ENCODE results near the gene DOK4. TPM values are rescaled to one million over a fixed set of nuclear protein-coding genes. Genes with fewer than 3 reads are reported as not detected.

Gene DOK4
- total RNA-seq, 2 experiments from 2014 or later, result 5.7 to 6.7 TPM

DNA sequence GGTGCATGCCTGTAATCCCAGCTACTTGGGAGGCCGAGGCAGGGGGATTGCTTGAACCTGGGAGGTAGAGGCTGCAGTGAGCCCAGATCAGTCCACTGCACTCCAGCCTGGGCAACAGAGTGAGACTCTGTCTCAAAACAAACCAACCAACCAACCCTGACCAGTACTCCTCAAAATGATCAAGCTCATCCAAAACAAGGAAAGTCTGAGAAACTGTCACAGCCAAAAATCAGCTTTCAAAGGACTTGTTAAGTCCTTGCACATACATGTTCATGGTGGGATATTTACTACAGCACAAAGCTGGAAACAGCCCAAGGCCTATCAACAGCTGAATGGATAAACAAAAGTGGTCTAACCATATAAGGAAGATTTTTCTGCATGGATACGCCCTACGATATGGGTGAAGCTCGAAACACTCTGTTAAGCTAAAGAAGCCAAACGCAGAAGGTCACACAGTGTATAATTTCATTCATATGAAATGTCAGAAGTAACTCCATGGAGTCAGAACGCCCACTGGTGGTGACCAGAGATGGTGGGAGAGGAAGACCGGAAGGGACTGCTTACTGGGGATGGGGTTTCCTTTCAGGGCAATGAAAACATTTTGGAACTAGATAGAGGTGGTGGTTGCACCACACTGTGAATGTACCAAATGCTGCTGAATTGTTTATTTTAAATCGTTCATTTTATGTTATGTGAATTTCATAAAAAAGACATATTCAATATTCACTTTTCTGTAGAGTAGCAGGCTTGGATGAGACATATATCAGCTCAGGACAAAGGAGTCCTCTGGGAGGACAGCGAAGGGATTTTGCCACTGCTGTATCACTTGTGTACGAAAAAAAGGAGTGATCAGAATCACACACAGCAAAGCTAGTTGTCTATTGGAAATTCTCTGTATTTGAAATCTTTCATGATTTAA lies 64.0 kb downstream of the DOK4 start:
- POLR2A ChIA-PET, result no interaction called here
- Mint-ChIP-seq H3K27me3 (no peaks in the 10 kb centered on the region), H3K4me1 (peaks cover 12% of the 10 kb centered on the region), H3K27ac (no peak overlapping the region), H3K36me3 (ENCODE audit: low read depth) (peaks cover 4% of the 10 kb centered on the region), H3K4me3 (no peak overlapping the region), H3K9me3 (ENCODE audit: low read depth) (no peaks in the 10 kb centered on the region)
- no peak for ATAC-seq
- intact Hi-C loops (cut with DNase I, micrococcal nuclease), result no loop called here
- no peak for DNase-seq
- CTCF ChIA-PET, result interaction anchor here (0.8 to 2.0 kb wide), 6 partner anchors 9 to 120 kb away, joined by 3 to 8 read pairs (median 4); partner anchors contain the start of gene POLR2C

Other genes starting within 250 kb of the DOK4 start
- gene ARL2BP, start 241.2 kb downstream of the DOK4 start, total RNA-seq, result 10 to 100 TPM in 1 of 2 experiments, 1 to 10 TPM in 1; 9.9 to 11.1 TPM
- under 1 TPM; 0.30 to 0.33 TPM for gene PLLP, start 201.8 kb downstream of the DOK4 start, total RNA-seq
- gene CCL22, start 127.7 kb downstream of the DOK4 start, total RNA-seq, result under 1 TPM; 0.72 to 0.91 TPM
- not detected for gene CX3CL1, start 114.0 kb downstream of the DOK4 start, total RNA-seq
- gene CCL17, start 81.7 kb downstream of the DOK4 start, total RNA-seq, result 1 to 10 TPM; 1.2 to 1.4 TPM
- gene CIAPIN1, start 39.1 kb downstream of the DOK4 start, total RNA-seq, result 10 to 100 TPM; 41.7 to 42.6 TPM
- gene COQ9, start 39.0 kb downstream of the DOK4 start, total RNA-seq, result 10 to 100 TPM; 39.4 to 52.1 TPM
- gene POLR2C, start 23.8 kb downstream of the DOK4 start, total RNA-seq, result 10 to 100 TPM; 54.3 to 57.1 TPM
- gene CCDC102A, start 50.1 kb upstream of the DOK4 start, total RNA-seq, result 1 to 10 TPM; 8.8 to 9.0 TPM
- 1 to 10 TPM; 3.0 to 4.9 TPM for gene ADGRG5, start 56.1 kb upstream of the DOK4 start, total RNA-seq
- gene ADGRG1, start 142.1 kb upstream of the DOK4 start, total RNA-seq, result 1 to 10 TPM; 6.3 to 6.8 TPM
- gene ADGRG3, start 181.8 kb upstream of the DOK4 start, total RNA-seq, result not detected
- under 1 TPM in 1 of 2 experiments, not detected in 1; 0.05 TPM for gene DRC7, start 208.3 kb upstream of the DOK4 start, total RNA-seq
- 10 to 100 TPM; 28.1 to 29.3 TPM for gene KATNB1, start 249.3 kb upstream of the DOK4 start, total RNA-seq